Activated CD8-positive, alpha-beta T cell treated with anti-CD3 and anti-CD28 coated beads, Interleukin-2, amount 10 ng/mL, durations not matched to agents 7 days and 5 days (primary cell): ENCODE results near the gene HOXB4. TPM values are rescaled to one million over a fixed set of nuclear protein-coding genes. Genes with fewer than 3 reads are reported as not detected.

Experiments used
- ATAC-seq: fragments of 150-1000 bp; cut with Tn5 transposase; one replicate; pipeline ENCODE4 v1.10.0; 2021; ENCODE audit warnings: moderate library complexity
- CTCF ChIA-PET: fragments of 350-600 bp; sonication (Branson Sonifier 250); formaldehyde crosslinking; loops from one replicate; lab custom pipeline; 2021; ENCODE audit warnings: antibody characterized with exemption; lab: Charles Lee
- POLR2A ChIA-PET: fragments of 350-600 bp; sonication (Branson Sonifier 250); formaldehyde crosslinking; loops from one replicate; lab custom pipeline; 2021; ENCODE audit warnings: antibody characterized with exemption; lab: Charles Lee
- DNase-seq: peaks from one replicate; pipeline ENCODE4 v3.0.0-alpha.2; 2020
- H3K27ac Mint-ChIP-seq: one replicate; pipeline ENCODE4 v1.8.0; 2021; ENCODE audit warnings: mild to moderate bottlenecking, mixed read lengths
- H3K27me3 Mint-ChIP-seq: one replicate; pipeline ENCODE4 v1.8.0; 2021; ENCODE audit warnings: low read depth, mixed read lengths
- H3K36me3 Mint-ChIP-seq: one replicate; pipeline ENCODE4 v1.8.0; 2021; ENCODE audit warnings: low read depth, mixed read lengths
- H3K4me1 Mint-ChIP-seq: one replicate; pipeline ENCODE4 v1.8.0; 2021; ENCODE audit warnings: low read depth, mixed read lengths
- H3K4me3 Mint-ChIP-seq: one replicate; pipeline ENCODE4 v1.8.0; 2021; ENCODE audit warnings: mild to moderate bottlenecking, mixed read lengths
- H3K9me3 Mint-ChIP-seq: one replicate; pipeline ENCODE4 v1.8.0; 2022; ENCODE audit warnings: mixed read lengths; ENCODE audit not compliant: insufficient read depth
- total RNA-seq, 2 experiments: library from RNA; stranded (reverse); gene quantifications; one replicate each; pipeline ENCODE4 v1.2.3, GENCODE V29; 2021

HOXB4 gene
- total RNA-seq: 1 to 10 TPM; 5.7 to 6.1 TPM

DNA sequence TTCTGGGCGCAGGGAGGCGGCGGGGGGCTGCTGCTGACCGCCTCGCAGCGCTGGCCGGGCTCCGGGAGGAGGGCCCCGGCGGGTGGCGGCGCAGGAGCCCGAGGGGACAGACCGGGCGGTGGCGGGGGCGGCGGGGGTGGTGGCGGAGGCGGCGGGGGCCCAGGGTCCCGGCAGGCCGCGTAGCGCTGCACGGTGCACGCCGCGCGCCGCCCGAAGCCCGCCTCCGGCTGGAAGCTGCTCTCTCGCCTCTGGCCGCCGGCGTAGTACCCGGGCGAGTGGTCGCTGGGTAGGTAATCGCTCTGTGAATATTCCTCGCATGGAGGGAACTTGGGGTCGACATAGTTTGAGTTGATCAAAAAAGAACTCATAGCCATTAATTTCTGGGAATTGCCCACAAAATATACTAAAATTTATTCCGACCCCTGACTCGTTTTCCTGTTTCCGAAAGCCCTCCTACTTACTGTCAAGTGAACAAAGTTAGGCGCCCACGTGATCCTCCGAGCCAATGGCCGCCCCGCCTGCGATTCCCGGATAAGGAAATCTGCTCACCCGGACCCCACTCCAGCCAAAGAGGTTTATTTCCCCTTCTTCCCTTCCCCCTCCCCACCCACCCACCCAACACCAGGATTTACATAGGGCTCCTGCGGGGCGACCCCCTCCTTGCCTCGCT lies at the start of gene HOXB4:
Gene HOXB4, minus strand, starts transcription at position 405 of the 670 bp plus-strand sequence. Its CDS starts 31 bp downstream, at position 374.
- Mint-ChIP-seq H3K4me3 (peak within 1 kb of the TSS; percentile 90), H3K27ac (peak within 1 kb of the TSS; percentile 79), H3K4me1 (peaks cover 67% of the 10 kb centered on the region), H3K9me3 (no peaks in the 10 kb centered on the region), H3K36me3 (peaks cover 10% of the 10 kb centered on the region), H3K27me3 (peaks cover 38% of the 10 kb centered on the region)
- ChIA-PET CTCF (interaction anchor here (1.1 kb wide), 1 partner anchor 242 kb away, joined by 3 read pairs; no protein-coding TSS in a partner anchor), POLR2A (no interaction called here)
- ATAC-seq: peak; percentile 86
- DNase-seq: peak; percentile 83

DNA sequence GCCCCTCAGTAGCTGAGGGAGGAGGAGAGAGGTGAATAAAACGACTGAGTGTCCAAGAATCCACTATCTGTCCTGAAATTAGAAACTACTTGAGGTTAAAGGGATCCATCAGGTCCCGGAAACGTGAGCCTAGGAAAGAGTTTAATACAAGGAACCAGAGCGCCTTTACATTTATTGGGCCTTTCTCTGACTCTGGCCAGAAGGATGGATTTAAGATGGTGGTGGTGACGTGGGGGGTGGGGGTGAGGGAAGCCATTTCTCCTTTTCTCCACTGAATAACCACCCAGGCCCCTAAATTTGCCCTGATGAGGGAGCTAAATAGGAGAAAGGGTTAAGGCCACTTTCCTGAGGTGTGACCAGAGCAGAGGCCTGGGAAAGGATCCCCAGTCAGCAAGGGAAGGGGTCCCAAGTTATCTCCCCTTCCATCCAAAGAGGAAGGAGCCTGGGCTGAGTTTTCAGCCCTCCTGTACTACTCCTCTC lies 49.0 kb upstream of the HOXB4 start:
- H3K27me3 Mint-ChIP-seq: peaks cover 82% of the 10 kb centered on the region
- ChIA-PET CTCF (interaction anchor here (0.9 to 3.5 kb wide), 4 partner anchors 8 to 97 kb away, joined by 3 to 34 read pairs (median 8); partner anchors contain the start of gene PRAC2), POLR2A (no interaction called here)
- ATAC-seq: no peak
- H3K9me3 Mint-ChIP-seq: no peaks in the 10 kb centered on the region
- no peak for DNase-seq
- H3K4me3 Mint-ChIP-seq: peak overlapping the region; percentile 73
- no peaks in the 10 kb centered on the region for H3K36me3 Mint-ChIP-seq
- H3K27ac Mint-ChIP-seq: no peak overlapping the region
- peaks cover 18% of the 10 kb centered on the region for H3K4me1 Mint-ChIP-seq

DNA sequence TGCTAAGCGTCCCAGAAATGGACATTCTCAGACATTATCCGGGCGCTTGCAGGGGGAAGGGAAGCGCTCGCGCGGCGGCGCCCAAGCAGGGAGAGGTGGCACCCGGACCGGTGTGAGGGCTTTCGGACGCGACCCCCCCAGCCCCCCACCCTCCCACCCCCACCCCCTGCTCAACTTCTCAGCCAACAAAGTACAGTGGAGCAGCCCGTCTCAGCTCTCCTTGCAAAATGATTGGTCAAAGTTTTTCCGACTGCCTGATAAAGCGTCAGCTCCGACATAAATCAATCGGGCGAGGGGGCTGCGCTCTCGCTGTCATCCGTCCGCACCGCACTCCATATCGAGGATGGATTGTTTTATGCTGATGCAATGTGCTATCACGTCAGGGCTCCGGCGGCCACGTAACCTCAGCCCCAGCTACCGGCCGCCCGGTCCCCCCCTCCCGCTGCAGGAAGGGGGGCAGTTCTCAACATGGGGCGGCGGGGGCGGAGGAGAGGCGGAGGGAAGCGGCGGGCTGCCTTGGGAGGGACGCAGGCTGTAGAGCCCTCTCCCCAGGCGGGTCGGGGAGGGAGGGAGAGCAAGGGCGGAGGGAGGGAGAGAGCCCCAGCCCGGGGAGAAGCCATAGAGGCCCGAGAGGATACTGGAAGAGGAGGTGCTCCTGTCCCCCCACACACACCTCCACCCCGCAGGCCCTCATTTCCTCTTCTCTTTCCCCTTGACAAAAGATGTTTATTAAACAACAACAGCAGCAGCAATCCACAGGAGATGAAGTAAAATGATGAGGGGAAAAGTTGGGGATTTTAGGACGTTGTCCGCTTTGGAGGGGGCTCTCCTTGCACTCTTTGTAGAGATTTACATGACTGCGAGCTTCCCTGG lies 48.3 kb upstream of the HOXB4 start, which contains the start of gene HOXB9:
Gene HOXB9, minus strand, starts transcription at position 114 of the 873 bp plus-strand sequence. Its CDS starts 89 bp downstream, at position 25.
- POLR2A ChIA-PET: interaction anchor here (1.7 kb wide), 1 partner anchor 10 kb away, joined by 7 read pairs; no protein-coding TSS in a partner anchor
- DNase-seq: peak; percentile 58
- H3K36me3 Mint-ChIP-seq: no peaks in the 10 kb centered on the region
- peak within 1 kb of the TSS; percentile 76 for H3K27ac Mint-ChIP-seq
- CTCF ChIA-PET: interaction anchor here (0.9 to 3.5 kb wide), 9 partner anchors 8 to 601 kb away, joined by 3 to 34 read pairs (median 5); partner anchors contain the start of gene PRAC2
- peak; percentile 13 for ATAC-seq
- peak within 1 kb of the TSS; percentile 73 for H3K4me3 Mint-ChIP-seq
- peaks cover 80% of the 10 kb centered on the region for H3K27me3 Mint-ChIP-seq
- H3K9me3 Mint-ChIP-seq: no peaks in the 10 kb centered on the region
- peaks cover 18% of the 10 kb centered on the region for H3K4me1 Mint-ChIP-seq

DNA sequence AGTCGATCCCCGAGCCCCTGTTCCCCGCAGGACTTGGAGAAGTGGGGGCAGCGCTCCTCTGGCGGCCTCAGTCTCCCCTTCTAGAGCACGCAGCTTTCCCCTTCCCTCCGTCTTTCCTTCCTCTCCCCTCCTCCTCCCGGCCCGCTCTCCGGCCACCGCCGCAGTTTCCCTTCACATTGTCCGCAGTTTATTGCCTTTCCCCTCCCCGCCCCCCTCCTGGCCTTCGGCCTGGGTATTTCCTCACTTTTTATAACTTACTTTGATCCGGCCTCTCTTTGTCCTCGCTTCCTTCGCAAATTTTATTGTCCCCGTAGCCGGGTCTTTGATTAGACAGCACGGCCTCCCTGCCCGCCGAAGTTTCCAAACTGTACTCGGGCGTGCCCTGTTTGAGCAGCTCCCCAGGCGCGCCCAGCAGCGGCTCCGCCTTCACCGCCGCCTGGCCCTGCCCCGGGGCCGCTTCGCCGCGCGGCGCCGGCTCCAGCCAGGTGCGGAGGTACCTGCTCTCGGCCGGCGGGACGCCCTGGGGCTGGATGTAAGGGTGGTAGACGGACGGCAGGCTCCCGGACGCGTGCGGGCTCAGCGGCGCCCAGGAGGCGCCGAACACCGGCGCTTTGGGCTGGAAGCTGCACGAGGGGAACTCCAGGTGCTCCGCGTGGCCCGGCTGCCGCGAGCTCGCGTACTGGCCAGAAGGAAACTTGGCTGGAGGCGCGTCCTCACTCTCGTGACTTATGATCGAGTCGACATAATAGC lies 47.5 kb upstream of the HOXB4 start:
- CTCF ChIA-PET: interaction anchor here (0.8 to 3.5 kb wide), 11 partner anchors 10 to 655 kb away, joined by 3 to 34 read pairs (median 4); partner anchors contain the start of genes CDK5RAP3, HOXB5 and PRAC2
- H3K27me3 Mint-ChIP-seq: peaks cover 81% of the 10 kb centered on the region
- no peak overlapping the region for H3K27ac Mint-ChIP-seq
- peak overlapping the region; percentile 73 for H3K4me3 Mint-ChIP-seq
- no peaks in the 10 kb centered on the region for H3K9me3 Mint-ChIP-seq
- no peaks in the 10 kb centered on the region for H3K36me3 Mint-ChIP-seq
- POLR2A ChIA-PET: interaction anchor here (1.2 to 1.7 kb wide), 2 partner anchors 11 to 15 kb away, joined by 4 to 7 read pairs; no protein-coding TSS in a partner anchor
- DNase-seq: peak; percentile 42
- ATAC-seq: peak; percentile 78
- peaks cover 18% of the 10 kb centered on the region for H3K4me1 Mint-ChIP-seq

DNA sequence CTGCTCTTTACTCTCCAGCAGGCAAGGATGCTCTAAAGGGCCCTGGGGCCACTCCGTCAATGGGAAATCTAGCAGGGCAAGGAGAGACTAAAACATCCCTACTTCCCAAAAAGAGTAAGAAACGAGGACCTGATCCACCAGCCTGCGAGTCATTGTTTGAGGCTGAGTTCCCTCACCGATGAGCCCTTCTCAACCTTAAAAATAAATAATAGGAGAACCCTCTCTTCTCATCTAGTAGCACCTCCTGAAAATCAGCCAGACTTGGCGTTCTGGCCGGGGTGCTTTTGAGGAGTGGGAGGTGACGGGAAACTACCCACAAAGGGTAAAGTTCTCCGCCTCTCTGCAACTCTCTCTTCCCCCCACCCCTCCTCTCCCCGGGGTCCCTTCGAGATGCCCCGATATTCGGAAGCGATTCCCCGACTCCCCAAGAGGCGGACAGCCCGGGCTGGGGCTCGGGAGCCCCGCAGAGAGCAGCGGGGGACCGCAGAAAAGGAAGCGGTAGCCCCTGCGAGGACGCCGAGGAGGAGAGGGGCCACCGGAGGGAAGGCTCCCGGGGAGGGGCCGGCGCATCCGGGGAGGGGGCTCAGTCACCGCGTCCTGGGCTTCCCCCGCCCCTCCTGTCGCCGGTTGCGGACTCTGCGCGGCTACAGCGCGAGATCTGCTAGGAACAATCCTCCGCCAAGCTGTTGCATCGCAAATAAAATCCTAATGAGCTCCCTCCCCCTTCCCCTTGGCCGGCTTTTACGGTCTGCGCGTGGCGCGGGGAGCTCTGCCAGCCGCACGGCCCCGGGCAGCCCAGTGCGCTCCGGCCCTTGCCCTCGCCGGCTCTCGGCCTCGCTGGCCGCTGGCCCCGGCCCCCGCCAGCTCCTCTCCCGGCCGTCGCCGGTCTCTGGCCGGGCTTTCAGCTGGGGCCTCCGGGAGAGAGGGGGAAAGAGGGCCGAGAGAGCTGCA lies 46.7 kb upstream of the HOXB4 start:
- Mint-ChIP-seq H3K27ac (no peak overlapping the region), H3K36me3 (no peaks in the 10 kb centered on the region), H3K4me1 (peaks cover 18% of the 10 kb centered on the region), H3K9me3 (no peaks in the 10 kb centered on the region), H3K27me3 (peaks cover 81% of the 10 kb centered on the region), H3K4me3 (peak overlapping the region; percentile 73)
- ChIA-PET POLR2A (interaction anchor here (0.9 to 1.7 kb wide), 3 partner anchors 12 to 517 kb away, joined by 4 to 7 read pairs (median 5); partner anchors contain the start of gene SNX11), CTCF (interaction anchor here (0.8 to 3.5 kb wide), 13 partner anchors 9 to 678 kb away, joined by 3 to 34 read pairs (median 5); partner anchors contain the start of genes CDK5RAP3, HOXB5 and HOXB8)
- ATAC-seq (peak; percentile 24), DNase-seq (no peak)

DNA sequence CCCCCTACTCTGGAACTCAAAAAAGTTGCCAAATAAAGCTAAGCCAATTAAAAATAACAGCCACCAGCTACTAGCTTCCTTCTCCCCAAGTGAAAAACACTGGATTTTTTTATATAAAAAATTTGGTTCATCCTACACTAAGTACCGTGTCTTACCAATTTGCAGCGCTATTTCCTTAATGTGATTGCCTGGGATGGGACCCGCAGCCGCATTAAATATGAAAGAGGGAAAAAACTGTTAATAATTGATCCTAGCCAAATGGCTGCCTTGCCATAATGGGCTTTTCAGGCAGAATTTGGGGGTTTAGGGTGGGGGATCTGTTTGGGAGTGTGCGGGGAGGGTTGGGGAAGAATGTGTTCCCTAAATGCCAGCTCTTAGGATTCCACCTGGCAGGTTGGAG lies 46.0 kb upstream of the HOXB4 start:
- Mint-ChIP-seq H3K4me1 (peaks cover 22% of the 10 kb centered on the region), H3K4me3 (no peak overlapping the region), H3K36me3 (no peaks in the 10 kb centered on the region), H3K27me3 (peaks cover 80% of the 10 kb centered on the region), H3K27ac (no peak overlapping the region), H3K9me3 (no peaks in the 10 kb centered on the region)
- DNase-seq: no peak
- ATAC-seq: no peak
- POLR2A ChIA-PET: no interaction called here
- CTCF ChIA-PET: interaction anchor here (1.0 to 3.3 kb wide), 9 partner anchors 8 to 677 kb away, joined by 3 to 21 read pairs (median 4); partner anchors contain the start of gene HOXB8

DNA sequence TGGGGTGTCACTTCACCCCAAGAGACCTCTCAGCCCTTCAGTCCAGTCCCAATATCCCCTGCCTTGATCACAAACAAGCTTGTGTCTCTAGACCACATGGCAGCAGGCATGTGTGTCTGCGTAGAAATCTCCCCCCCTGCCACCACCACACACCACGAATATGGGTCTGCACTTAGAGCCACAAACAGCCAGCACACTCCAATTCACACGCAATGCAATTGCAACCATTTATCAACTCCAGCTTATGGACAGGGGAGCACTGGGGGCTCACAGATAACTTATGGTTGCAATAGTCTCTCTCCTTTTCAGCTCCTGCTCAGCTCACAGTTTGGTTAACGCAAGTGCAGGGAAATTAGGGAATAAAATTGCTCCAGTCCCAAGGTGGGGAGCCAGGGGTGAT lies 45.4 kb upstream of the HOXB4 start:
- H3K27me3 Mint-ChIP-seq: peaks cover 80% of the 10 kb centered on the region
- ChIA-PET CTCF (interaction anchor here (0.6 to 3.3 kb wide), 10 partner anchors 11 to 677 kb away, joined by 3 to 21 read pairs (median 3); no protein-coding TSS in a partner anchor), POLR2A (interaction anchor here (0.5 kb wide), 1 partner anchor 118 kb away, joined by 3 read pairs; no protein-coding TSS in a partner anchor)
- peaks cover 28% of the 10 kb centered on the region for H3K4me1 Mint-ChIP-seq
- no peaks in the 10 kb centered on the region for H3K9me3 Mint-ChIP-seq
- H3K36me3 Mint-ChIP-seq: no peaks in the 10 kb centered on the region
- H3K4me3 Mint-ChIP-seq: no peak overlapping the region
- DNase-seq: no peak
- H3K27ac Mint-ChIP-seq: no peak overlapping the region
- no peak for ATAC-seq

DNA sequence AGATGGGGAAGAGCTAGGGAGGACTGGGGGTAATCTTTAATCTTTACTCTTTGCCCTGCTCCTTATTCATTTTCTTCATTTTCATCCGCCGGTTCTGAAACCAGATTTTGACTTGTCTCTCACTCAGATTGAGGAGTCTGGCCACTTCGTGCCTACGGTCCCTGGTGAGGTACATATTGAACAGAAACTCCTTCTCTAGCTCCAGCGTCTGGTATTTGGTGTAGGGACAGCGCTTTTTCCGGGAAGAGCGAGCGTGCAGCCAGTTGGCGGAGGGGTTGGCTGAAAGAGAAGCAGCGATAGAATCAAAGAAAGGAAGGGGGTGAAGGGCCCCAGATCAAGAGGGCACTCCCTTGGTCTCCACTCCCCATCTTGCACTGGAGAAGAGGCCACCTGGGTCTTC lies 44.7 kb upstream of the HOXB4 start:
- Mint-ChIP-seq H3K9me3 (no peaks in the 10 kb centered on the region), H3K4me3 (no peak overlapping the region), H3K27me3 (peaks cover 80% of the 10 kb centered on the region), H3K36me3 (no peaks in the 10 kb centered on the region), H3K4me1 (peaks cover 35% of the 10 kb centered on the region), H3K27ac (no peak overlapping the region)
- no peak for DNase-seq
- ChIA-PET CTCF (interaction anchor here (0.6 to 3.3 kb wide), 9 partner anchors 10 to 597 kb away, joined by 3 to 21 read pairs (median 3); partner anchors contain the start of gene HOXB5), POLR2A (interaction anchor here (0.5 kb wide), 1 partner anchor 117 kb away, joined by 3 read pairs; no protein-coding TSS in a partner anchor)
- ATAC-seq: no peak

DNA sequence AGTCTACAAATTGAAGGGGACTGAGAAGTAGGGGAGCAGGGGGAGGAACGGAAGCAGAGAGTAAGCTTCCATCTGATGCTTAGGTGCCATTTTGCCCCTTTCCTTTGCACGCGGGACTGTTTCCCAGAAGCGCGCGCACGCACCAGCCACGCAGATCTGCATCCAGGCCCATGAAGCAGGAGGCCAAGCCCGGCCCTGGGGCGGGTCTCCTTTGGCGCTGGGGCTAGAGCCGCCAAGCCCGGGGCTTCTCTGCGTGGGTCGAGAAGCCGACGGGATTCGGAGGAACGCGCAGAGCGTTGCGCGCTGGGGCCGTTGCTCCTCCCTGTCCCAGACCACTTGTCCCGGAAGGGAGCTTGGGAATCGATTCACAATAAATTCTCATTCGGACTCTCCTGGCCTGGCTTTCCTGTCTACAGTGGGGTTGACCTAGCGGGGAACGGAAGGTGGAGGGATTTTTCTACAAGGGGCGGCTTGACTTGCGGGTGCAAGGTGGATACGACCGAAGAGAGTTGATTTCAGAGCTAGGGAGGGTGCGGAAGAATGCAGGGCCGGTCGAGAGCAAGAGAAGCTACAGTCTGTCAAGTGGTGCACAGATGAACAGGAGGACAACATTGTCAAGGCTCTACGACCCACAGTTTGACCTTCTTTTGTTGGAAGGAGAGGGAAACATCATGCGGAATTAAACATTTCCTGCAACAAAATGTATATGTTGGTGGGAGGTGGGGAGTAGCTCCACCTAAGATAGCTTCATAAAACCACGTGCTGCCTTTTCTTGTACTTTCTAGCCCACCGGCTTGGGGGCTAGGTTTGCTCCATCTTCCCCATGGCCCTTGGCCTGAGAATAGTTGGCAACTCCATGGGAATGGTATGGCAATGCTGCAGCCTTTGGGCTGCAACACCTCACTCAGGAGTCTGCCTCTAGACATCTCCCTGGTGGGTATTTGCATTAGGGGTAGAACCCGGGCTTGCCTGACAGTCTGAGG lies 43.6 kb upstream of the HOXB4 start:
- no peak for DNase-seq
- no peak overlapping the region for H3K4me3 Mint-ChIP-seq
- peaks cover 80% of the 10 kb centered on the region for H3K27me3 Mint-ChIP-seq
- H3K36me3 Mint-ChIP-seq: no peaks in the 10 kb centered on the region
- ATAC-seq: no peak
- peaks cover 42% of the 10 kb centered on the region for H3K4me1 Mint-ChIP-seq
- H3K27ac Mint-ChIP-seq: no peak overlapping the region
- no peaks in the 10 kb centered on the region for H3K9me3 Mint-ChIP-seq
- POLR2A ChIA-PET: no interaction called here
- CTCF ChIA-PET: interaction anchor here (0.6 to 3.3 kb wide), 4 partner anchors 9 to 548 kb away, joined by 3 to 21 read pairs (median 4); no protein-coding TSS in a partner anchor
